ENCODE data around the gene MTCL1.

Gene MTCL1

GRCh38 chr18:8705238-8705960, at the start of gene MTCL1:
MTCL1 (plus strand) TSS chr18:8705556; CDS start chr18:8705661, 105 bp downstream.
- DNase-seq (ENCODE audit: low spot score) = no peak

DNA sequence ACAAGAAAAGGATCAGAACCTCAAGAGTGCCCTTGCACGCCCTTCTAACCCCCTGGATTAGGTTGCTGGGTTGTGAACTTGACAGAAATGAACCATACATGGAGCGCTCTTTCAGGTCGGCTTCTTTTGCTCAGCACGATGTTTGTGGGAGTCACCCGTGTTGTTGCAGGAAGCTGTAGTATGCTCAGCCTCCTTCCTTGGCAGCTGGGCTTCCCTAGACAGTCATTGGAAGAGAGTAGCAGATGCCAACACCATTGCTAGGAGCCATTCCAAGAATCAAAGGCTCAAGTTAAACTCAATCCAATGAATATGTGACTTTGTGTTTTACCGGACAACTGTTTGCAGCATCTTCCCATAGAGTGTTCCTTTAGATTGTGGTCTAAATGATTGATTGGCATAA, 49.1 kb upstream of the MTCL1 start:
- DNase-seq (ENCODE audit: low spot score) = no peak

DNA sequence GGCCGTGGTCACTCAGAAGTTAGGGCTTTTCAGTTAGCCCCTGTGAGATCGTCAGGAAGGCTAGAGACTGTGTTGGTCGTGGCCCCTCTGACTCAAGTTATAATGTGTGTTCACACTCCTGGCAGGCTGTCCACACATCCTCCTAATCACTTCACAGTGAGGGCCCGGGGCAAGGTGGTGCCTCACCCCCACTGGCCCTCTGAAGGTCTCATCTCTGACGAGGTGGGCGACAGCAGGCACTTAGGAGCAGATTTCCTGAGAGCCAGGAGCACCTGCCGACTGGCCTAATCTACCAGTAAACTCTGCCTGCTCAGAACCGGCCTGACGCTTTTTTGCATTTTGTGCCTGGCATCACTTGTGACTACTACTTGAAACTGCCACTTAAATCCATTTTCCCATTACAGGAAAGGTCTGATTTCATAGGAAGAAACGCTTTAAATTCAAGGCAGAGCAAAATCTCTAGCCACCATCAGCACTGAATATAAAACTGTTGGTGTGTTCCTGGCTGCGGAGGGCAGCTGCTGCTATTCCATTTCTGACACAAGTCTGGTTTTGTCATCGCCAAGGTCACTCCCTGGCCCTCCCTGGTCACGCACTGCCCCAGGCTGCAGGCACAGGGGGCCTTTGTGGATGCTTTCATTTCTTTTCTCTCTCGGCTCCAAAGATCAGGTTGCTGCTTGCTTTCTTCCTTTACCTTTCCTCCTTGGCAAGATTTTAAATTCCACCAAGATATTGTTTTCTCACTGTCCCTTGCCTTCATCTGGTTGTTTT, 48.1 kb upstream of the MTCL1 start:
- no peak for DNase-seq (ENCODE audit: low spot score)

- DNase-seq (ENCODE audit: low spot score) = no peak
Observed at GRCh38 chr18:8657873-8658470, 47.4 kb upstream of the MTCL1 start.

DNA sequence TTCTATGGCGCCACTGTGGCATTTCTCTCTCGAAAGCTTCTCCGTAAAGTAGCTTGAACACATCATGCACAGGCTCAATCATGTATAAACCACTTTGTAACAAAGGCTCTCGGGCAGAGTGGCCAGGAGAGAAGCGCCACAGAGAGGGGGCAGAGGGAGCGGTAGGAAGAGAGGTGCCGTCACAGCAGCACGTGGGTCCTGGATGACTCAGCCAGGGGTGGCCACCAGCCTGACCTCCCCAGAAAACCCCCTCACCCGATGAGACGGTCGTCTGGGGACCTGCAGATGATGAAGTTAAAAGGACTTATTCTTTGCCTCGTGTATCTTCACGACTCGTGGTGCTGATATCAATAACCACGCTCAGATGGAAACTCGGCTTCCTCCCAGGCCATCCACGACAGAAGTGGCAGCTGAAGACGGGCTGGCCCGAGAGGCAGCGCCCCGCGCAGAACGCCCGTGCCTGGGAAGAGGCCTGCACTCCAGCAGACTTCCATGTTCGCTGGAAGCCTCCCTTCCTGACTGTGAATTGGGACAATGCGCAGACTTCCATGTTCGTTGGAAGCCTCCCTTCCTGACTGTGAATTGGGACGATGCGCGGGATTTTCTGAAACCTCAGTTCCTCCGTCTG, 46.4 kb upstream of the MTCL1 start:
- DNase-seq (ENCODE audit: low spot score) = no peak

GRCh38 chr18:8659609-8660242, 45.6 kb upstream of the MTCL1 start:
- DNase-seq (ENCODE audit: low spot score) = no peak

DNA sequence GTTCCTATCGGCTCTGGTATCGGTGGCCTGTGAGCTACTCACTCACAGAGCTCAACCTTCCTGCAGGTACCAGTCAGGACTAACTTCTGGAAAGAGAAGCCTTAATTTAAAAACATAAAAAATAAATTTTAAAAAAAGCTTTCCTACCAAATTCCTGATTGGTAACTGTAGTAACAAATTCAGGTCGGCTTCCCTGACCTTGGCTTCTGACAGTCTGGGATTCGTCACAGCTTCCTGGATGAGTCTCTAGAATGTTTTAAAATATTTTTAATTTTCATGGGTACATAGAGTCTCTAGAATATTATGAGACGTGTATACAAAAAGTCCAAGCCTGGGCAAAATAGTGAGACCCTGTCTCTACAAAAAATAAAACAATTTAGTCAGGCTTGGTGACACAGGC, 45.0 kb upstream of the MTCL1 start:
- no peak for DNase-seq (ENCODE audit: low spot score)

DNA sequence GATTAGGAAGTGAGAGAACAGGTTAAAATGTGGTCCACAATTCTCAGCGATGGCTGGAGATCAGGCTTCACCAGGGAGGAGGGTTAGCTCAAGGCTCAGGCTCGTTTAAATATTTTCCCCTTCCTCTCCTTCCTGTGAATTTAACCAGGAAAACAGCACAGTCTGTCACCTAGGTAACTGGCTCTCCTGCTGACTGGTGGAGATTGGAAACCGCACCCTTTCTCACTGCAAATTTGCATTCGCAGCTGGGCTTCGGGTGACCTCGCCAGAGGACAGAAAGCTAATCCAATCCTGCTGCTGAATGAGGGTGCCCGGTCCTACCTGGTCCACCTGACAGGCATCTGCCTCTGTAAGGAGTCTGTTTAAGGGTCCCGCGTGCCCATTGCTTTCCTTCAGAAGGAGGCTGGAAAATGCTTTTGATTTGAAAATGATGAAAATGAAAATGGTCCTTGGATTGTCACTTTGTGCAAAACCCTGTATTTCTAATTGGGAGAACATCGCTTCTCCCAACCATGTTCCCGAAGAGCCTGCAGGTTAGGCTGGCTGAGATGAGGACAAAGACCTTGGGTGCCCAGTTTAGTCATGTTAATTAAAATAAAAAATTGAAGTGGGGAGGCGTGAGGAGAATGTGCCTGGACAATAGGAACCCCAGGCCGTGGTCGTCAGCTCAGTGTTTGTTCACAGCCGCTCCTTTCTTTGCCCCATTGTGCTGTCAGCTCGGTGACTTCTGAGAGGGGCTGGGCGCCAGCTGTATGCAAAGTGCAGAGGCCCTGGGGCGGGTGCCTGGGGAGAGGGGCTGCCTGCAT, 43.4 kb upstream of the MTCL1 start:
- no peak for DNase-seq (ENCODE audit: low spot score)

DNA sequence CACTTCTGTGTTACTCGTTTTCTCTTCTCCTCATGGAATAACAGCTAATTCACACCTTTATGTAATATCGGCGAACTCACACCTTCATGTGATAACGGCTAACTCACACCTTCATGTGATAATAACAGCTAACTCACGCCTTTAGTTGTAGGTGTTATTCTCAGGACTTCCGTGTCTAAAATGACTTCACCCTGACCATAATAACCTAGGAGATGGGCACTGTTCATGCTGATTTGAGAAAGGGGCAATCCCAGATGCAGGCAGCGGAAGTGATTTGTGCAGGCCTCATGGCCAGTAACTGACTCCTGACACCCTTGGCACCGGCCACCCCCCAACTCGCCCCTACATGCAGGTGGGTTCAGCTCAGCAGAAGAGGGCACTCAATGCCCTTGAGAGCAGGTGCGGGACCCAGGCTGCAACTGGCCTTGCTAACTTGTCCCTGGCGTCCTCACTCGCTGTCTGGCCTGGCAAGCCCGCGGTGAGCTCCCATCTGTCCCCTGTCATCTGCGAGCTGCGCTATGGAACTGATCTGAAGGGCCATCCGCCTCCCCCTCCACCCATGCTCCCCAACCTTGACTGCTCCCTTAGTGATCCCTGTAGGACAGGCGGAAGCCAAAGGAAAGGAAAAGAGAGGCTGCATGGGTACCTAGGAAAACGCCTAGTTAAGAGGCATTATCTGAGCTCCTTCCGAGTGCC, 42.6 kb upstream of the MTCL1 start:
- DNase-seq (ENCODE audit: low spot score) = no peak

DNA sequence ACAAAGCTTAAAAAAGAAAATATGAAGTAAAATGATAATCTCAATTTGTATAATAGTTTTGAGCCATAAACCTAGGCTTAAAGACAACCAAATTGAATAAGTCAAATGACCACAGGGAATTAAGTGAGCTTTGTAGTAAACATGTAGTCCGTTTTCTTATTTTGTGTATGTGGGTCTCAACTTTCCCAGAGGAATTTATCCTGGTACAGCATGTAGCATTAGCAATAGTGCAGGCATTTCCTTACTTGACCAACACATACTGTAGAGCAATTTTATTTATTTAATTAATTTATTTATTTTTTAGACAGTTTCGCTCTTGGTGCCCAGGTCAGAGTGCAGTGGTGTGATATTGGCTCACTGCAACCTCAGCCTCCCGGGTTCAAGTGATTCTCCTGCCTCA, 37.5 kb upstream of the MTCL1 start:
- no peak for DNase-seq (ENCODE audit: low spot score)

- no peak for DNase-seq (ENCODE audit: low spot score)
Observed at GRCh38 chr18:8668381-8668780, 37.0 kb upstream of the MTCL1 start.

DNA sequence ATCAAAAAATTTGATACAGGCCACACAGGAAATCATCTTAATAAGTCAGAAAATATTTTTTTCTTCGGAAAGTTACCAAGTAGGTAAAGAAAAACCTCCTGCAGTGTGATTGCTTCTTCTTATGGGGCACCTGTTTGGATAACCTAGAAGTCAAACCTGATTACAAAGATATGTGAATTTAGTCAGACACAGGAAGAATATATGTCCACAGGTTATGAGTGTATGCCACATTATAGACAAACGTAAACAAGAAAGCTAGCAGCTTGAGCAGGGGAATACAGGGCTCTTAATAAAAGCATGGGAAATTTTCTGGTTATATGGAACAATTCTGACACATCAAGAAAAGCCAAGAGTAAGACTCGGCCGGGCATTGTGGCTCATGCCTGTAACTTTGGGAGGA, 35.8 kb upstream of the MTCL1 start:
- no peak for DNase-seq (ENCODE audit: low spot score)

GRCh38 chr18:8673256-8674209, 31.8 kb upstream of the MTCL1 start:
- DNase-seq (ENCODE audit: low spot score) = no peak

GRCh38 chr18:8675057-8675456, 30.3 kb upstream of the MTCL1 start:
- DNase-seq (ENCODE audit: low spot score) = no peak

GRCh38 chr18:8681196-8681595, 24.2 kb upstream of the MTCL1 start:
- no peak for DNase-seq (ENCODE audit: low spot score)

DNA sequence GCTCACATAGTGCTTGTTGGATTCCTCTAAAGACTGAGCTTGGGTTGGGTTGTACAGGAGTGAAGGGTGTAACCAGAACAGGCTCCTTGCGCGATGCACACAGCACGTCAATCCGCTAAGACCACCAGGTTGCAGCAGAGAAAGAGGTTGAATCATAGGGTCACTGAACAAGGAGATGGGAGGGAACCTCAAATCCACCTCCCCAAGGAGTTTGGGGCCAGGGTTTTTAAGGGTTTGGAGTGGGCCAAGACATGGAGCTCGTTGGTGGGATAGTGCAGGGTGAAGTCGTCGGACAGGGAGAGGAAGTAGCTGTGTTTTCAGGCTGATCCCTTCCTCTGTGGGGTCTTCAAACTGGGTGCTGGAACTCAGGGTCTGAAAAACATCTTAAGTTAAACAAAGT, 20.8 kb upstream of the MTCL1 start:
- no peak for DNase-seq (ENCODE audit: low spot score)

DNA sequence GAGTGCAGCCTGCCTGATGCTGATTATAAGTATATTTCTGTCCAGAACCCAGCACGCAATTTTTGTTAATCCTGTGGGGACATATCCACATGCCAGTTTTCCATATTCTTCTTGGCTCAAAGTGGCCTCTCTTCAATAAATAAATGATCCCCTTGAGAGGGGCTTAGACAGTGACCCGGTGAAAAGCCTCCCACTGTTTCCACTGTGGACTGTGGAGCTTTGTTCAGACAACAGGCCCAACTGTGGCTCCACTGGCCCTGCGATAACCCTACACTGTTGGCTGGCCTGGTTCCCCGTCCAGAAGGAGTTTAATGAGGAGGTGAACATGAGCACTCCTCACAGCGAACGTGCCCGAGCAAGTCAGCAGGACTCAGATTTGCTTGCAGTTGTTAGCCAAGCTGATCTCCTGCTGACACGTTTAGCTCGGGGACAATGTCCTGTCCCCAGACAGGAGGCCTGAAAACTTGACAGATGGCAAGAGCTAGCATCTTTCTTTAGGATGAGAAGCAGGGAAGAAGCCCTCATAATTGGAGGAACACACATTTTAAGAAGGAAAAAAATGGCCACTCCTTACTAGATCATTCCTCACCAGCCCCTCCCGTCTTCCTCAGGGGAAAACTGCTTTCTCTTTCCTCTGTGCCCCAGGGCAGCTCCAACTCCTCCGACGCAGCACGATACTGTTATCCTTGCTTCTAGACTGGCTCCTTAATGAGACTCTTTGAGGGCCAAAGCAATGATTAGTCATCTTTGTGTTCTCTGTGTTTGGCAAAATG, 20.0 kb upstream of the MTCL1 start:
- DNase-seq (ENCODE audit: low spot score) = no peak

- DNase-seq (ENCODE audit: low spot score) = no peak
Observed at GRCh38 chr18:8685914-8686216, 19.5 kb upstream of the MTCL1 start.

- no peak for DNase-seq (ENCODE audit: low spot score)
Observed at GRCh38 chr18:8686611-8687010, 18.7 kb upstream of the MTCL1 start.

Data from activated CD4-positive, alpha-beta T cell treated with anti-CD3 and anti-CD28 coated beads, Interleukin-2, Interleukin-4, amounts not matched to agents 100 ng/mL and 50 ng/mL, durations not matched to agents 16 hours and 8 hours (primary cell).